Endothelial cell of hepatic sinusoid (primary cell): Measurements from ENCODE around the gene PPARA.

Experiments used
- in situ Hi-C: cut with HindIII; loops from 2 replicates; pipeline ENCODE4 v1.10.0; 2017; ENCODE audit warnings: low sequenced_read_pairs

PPARA gene

GRCh38 chr22:46162285-46162684 is 12.0 kb downstream of the PPARA start:
- in situ Hi-C loops = no loop called here

DNA sequence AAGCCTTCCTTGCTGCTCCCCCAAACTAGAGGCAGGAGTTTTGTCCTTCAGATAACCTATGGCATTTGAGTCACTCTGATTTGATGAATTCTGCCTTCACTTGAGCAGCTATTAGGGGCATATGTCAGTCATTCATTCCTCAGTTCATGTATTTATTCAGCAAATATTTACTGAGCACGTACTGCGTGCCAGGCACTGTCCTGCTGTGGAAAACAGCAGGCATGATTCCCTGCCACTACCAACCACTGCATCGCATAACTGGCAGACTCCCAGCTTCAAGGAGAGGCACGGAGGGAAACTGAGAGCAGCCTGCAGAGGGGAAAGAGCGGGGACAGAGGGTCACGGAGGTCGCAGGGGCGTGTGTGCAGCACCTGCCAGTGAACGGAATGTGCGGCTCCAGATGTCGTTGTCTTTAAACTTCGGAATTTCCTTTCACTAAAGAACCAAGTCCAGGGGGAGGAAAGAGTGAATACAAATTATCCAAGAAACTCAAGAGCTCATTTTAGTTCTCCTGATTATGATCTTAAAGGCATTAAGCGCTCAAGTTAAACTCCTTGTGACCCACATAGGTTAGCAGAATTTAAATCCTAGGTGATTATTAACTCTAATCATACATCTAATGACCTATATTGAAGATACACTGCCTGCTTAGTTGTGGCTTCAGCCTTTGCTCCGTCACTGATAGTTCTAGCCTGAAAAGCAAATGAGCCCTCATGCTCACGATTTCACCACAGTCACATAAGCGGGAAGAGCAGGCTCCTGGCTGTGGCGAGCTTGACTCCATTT is 12.6 kb downstream of the PPARA start:
- in situ Hi-C loops = no loop called here

DNA sequence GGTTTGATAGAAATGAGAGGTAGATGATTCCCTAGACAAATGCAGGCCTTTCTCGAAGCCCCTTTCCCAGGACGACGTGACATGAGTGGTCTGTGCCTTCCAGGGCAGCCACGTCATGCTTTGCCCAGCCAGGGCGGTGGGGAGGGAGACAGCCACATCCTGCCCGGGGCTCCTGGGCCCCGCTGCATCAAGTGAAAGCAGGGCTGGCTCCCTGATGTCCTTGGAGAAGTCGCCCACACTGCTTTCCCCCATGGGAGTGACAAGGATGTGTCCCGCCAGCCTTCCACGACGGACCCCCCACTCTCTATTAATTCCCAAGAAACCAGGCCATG is 13.2 kb downstream of the PPARA start:
- in situ Hi-C loops = no loop called here

GRCh38 chr22:46165977-46166376 is 15.7 kb downstream of the PPARA start:
- in situ Hi-C loops = no loop called here

- in situ Hi-C loops = no loop called here
Observed at GRCh38 chr22:46169628-46170027, 19.3 kb downstream of the PPARA start.

DNA sequence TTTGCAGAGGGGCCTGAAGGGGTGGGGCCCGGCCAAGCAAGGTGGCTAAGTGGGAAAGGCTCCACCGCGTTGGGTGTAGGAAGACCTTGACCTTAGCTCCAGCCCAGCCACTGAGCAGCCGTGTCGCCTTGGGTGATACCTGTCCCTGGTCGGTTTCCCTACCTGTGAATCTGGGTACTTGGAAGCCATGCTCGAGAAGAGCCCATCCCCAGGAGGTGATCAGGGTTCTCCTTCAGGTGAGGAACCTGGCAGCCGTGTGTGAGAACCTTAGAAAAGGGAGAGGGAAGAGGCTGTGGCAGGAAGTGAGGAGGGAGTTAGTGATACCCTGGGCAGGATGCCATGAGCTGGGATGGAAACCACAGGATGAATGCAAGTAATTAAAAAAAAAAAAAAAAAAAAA is 21.6 kb downstream of the PPARA start:
- in situ Hi-C loops = no loop called here

DNA sequence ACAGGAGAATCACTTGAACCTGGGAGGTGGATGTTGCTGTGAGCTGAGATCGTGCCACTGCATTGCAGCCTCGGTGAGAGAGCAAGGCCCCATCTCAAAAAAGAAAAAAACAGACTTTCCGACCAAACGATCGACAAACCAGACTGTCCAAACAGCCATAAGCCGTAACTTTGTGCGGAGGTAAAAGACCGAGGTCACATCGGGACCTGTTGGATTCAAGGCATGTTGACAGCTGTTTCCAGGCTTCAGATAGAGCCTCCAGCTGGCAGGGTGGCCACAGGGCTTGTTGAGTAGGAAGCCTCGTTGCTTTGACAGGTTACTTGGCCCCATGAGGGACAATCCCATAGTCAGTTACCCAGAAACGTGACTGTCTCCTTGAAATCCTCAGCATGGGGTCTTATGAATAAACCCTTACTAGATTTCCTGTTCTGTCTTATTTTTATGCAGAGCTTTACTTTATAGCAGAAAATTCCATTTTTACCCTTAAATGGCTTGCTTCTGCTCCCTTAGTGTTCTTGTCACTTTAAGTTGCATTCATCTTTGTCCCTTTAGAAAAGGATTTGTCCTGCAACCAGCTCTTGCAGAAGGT is 22.3 kb downstream of the PPARA start:
- in situ Hi-C loops = no loop called here

- in situ Hi-C loops = no loop called here
Observed at GRCh38 chr22:46173152-46173551, 22.8 kb downstream of the PPARA start.

GRCh38 chr22:46175631-46176030 is 25.3 kb downstream of the PPARA start:
- in situ Hi-C loops = no loop called here

GRCh38 chr22:46176508-46177003 is 26.2 kb downstream of the PPARA start:
- in situ Hi-C loops = no loop called here

DNA sequence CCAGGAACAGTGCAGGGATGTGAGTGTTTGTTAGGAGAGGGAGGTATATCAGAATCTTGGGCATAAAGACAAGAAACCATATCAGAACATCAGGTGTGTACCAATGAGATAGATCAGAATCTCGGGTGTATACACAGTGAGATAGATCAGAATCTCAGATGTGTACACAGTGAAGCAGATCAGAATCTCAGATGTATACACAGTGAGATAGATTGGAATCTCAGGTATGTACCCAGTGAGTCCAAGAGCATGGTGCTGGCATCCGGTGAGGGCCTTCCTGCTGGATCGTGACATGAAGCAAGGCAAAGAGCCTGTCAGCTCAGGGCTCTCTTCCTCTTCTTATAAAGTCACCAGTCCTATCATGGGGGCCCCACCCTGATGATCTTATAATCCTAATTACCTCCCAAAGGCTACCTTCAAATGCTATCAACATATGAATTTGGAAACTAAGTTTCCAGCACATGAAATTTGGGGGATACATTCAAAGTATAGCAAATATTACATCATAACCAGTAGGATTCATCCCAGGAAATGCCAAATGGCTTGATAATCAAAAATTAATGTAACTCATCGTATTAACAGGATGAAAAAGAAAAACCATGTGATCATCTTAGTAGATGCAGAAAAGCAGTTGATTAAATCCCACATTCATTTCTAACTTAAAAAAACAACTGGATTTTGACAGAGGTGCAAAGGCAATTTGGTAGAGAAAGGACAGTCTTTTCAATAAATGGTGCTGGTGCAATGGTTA is 28.6 kb downstream of the PPARA start:
- in situ Hi-C loops = no loop called here

GRCh38 chr22:46179748-46180147 is 29.4 kb downstream of the PPARA start:
- in situ Hi-C loops = loop anchor here (10.0 kb wide), 1 partner anchor 55 kb away; no protein-coding TSS in a partner anchor

DNA sequence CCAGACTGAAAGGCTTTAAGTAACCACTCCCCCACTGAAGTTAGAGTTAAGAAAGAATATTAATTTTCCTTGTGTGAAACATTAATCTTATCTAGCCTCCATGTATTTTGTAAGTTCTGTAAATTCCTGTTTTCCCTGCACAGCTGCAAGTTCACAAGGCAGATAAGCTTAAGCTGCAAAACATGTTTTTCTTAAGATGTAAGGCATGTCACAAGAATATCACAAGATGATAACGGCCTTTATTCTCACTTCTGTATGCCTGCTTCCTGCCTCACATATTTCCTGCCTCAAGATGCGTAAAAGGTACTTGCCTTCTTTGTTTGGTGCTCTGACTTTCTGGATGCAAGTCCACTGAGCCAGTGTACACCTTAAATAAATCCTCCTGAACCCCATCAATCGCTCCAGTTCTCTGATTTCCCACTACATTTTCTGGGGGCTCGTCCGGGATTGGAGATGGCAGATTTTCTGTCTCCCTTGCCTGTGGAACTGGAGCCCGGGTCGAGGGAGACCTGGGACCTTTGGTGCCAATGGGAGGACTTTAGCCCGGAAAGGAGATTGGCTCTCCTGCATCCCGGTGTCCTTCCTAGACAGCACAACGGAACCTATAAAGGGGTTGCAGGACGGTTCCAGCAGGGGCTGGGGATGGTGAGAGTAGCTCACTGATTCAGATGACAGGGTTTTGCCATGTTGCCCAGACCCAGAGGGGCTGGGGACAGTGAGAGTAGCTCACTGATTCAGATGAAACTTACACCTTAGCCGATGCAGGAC is 30.2 kb downstream of the PPARA start:
- in situ Hi-C loops = loop anchor here (10.0 kb wide), 1 partner anchor 56 kb away; no protein-coding TSS in a partner anchor

DNA sequence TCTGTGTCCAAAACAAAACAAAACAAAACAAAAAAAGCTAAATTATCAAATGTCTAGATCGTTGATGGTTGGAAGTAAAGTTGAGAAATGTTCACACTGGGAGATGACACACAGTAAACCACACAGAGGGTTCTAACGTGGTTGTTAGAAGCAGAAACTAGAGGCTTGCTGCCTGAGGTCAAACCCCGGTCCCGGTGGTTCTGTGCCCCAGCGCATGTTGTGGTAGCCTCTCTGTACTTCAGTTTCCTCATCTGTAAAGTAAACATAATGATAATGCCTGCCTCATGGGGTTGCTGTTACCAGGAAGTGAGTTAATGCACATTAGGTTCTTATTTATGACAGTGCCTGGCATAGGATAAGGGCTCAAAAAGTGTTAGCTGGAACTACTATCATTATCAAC is 33.4 kb downstream of the PPARA start:
- in situ Hi-C loops = loop anchor here (10.0 kb wide), 1 partner anchor 59 kb away; no protein-coding TSS in a partner anchor

- in situ Hi-C loops = loop anchor here (10.0 kb wide), 1 partner anchor 60 kb away; no protein-coding TSS in a partner anchor
Observed at GRCh38 chr22:46185283-46185682, 35.0 kb downstream of the PPARA start.

- in situ Hi-C loops = loop anchor here (10.0 kb wide), 1 partner anchor 63 kb away; no protein-coding TSS in a partner anchor
Observed at GRCh38 chr22:46187862-46188261, 37.5 kb downstream of the PPARA start.

GRCh38 chr22:46192210-46192993 is 42.1 kb downstream of the PPARA start:
- in situ Hi-C loops = no loop called here

- in situ Hi-C loops = no loop called here
Observed at GRCh38 chr22:46193898-46194310, 43.6 kb downstream of the PPARA start.

GRCh38 chr22:46195487-46196165 is 45.3 kb downstream of the PPARA start:
- in situ Hi-C loops = loop anchor here (5.0 kb wide), 2 partner anchors 47 to 48 kb away; no protein-coding TSS in a partner anchor
